ENCODE results near the gene SEPTIN14. TPM values are rescaled to one million over a fixed set of nuclear protein-coding genes. Genes with fewer than 3 reads are reported as not detected.
"Not testable (repeated sequence)": the region's sequence is repeated elsewhere in the genome, so short reads cannot be mapped to it uniquely, and the experiment has no call there.

Gene SEPTIN14
- total RNA-seq, 1 donor from 2014 or later: not detected

DNA sequence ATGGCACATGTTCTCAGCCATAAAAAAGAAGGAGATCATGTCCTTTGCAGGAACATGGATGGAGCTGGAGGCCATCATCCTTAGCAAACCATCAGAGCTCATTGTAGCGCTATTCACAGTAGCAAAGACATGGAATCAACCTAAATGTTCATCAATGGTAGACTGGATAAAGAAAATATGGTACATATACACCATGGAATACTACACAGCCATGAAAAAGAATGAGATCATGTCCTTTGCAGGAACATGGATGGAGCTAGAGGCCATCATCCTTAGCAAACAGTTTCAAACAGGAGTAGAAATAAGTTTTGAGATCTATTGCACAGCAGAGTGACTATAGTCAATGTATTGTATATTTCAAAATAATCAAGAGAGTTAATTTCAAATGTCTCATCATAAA, 17.4 kb downstream of the SEPTIN14 start:
- H3K27ac ChIP-seq (ENCODE audit: low read depth, low read length); H3K27me3 ChIP-seq (ENCODE audit: insufficient read depth, low read length); H3K4me1 ChIP-seq (ENCODE audit: insufficient read depth, low read length); H2AFZ ChIP-seq (ENCODE audit: low read depth, low read length); H4K20me1 ChIP-seq (ENCODE audit: insufficient read depth, low read length); H3K4me1 Mint-ChIP-seq (ENCODE audit: low read depth, unreplicated experiment); DNase-seq (ENCODE audit: low read depth); H3K4me2 ChIP-seq (ENCODE audit: low read length); H3K36me3 ChIP-seq (ENCODE audit: insufficient read depth, low read length); H3K79me2 ChIP-seq (ENCODE audit: insufficient read depth, low read length); H3K9me3 ChIP-seq (ENCODE audit: insufficient read depth, low read depth, low read length); FAIRE-seq; H3K4me3 ChIP-seq (ENCODE audit: insufficient read depth, low read depth, low read length); H3K27ac Mint-ChIP-seq (ENCODE audit: unreplicated experiment); H3K36me3 Mint-ChIP-seq (ENCODE audit: low read depth, unreplicated experiment); H3K9ac ChIP-seq (ENCODE audit: low read length); H3K4me3 Mint-ChIP-seq (ENCODE audit: unreplicated experiment); H3K27me3 Mint-ChIP-seq (ENCODE audit: low read depth, unreplicated experiment); H3K9me3 Mint-ChIP-seq (ENCODE audit: unreplicated experiment): not testable (repeated sequence)

- no peak for FAIRE-seq
These were observed 24.0 kb downstream of the SEPTIN14 start for GRCh38 chr7:55838595-55838994.

GRCh38 chr7:55827577-55827976, 35.0 kb downstream of the SEPTIN14 start:
- Mint-ChIP-seq H3K4me3 (ENCODE audit: unreplicated experiment) (no peak overlapping the region), H3K27ac (ENCODE audit: unreplicated experiment) (no peak overlapping the region), H3K36me3 (ENCODE audit: low read depth, unreplicated experiment) (no peaks in the 10 kb centered on the region), H3K27me3 (ENCODE audit: low read depth, unreplicated experiment) (no peaks in the 10 kb centered on the region), H3K9me3 (ENCODE audit: unreplicated experiment) (peaks cover 11% of the 10 kb centered on the region), H3K4me1 (ENCODE audit: low read depth, unreplicated experiment) (no peaks in the 10 kb centered on the region)
- Histone ChIP-seq H2AFZ (ENCODE audit: low read depth, low read length) (no peak overlapping the region), H3K9me3 (ENCODE audit: insufficient read depth, low read depth, low read length) (no peaks in the 10 kb centered on the region), H3K27me3 (ENCODE audit: insufficient read depth, low read length) (no peaks in the 10 kb centered on the region), H3K27ac (ENCODE audit: low read depth, low read length) (no peak overlapping the region), H3K4me3 (ENCODE audit: insufficient read depth, low read depth, low read length) (no peak overlapping the region), H3K9ac (ENCODE audit: low read length) (no peak overlapping the region), H4K20me1 (ENCODE audit: insufficient read depth, low read length) (no peaks in the 10 kb centered on the region), H3K79me2 (ENCODE audit: insufficient read depth, low read length) (no peaks in the 10 kb centered on the region), H3K4me2 (ENCODE audit: low read length) (no peak overlapping the region), H3K4me1 (ENCODE audit: insufficient read depth, low read length) (no peaks in the 10 kb centered on the region), H3K36me3 (ENCODE audit: insufficient read depth, low read length) (no peaks in the 10 kb centered on the region)
- FAIRE-seq (no peak), DNase-seq (ENCODE audit: low read depth) (no peak)
- TF ChIP-seq EZH2 (IDR thresholded peaks at IDR 0.05; ENCODE audit: insufficient read depth, low read length): no peak
- TF ChIP-seq, protein P1, sequence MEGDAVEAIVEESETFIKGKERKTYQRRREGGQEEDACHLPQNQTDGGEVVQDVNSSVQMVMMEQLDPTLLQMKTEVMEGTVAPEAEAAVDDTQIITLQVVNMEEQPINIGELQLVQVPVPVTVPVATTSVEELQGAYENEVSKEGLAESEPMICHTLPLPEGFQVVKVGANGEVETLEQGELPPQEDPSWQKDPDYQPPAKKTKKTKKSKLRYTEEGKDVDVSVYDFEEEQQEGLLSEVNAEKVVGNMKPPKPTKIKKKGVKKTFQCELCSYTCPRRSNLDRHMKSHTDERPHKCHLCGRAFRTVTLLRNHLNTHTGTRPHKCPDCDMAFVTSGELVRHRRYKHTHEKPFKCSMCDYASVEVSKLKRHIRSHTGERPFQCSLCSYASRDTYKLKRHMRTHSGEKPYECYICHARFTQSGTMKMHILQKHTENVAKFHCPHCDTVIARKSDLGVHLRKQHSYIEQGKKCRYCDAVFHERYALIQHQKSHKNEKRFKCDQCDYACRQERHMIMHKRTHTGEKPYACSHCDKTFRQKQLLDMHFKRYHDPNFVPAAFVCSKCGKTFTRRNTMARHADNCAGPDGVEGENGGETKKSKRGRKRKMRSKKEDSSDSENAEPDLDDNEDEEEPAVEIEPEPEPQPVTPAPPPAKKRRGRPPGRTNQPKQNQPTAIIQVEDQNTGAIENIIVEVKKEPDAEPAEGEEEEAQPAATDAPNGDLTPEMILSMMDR (IDR thresholded peaks at IDR 0.05; ENCODE audit: insufficient read depth, low read depth, low read length): no peak

More at GRCh38 chr7:55838595-55838994, 24.0 kb downstream of the SEPTIN14 start:
- no peaks in the 10 kb centered on the region for H4K20me1 ChIP-seq (ENCODE audit: insufficient read depth, low read length)
- H3K9me3 ChIP-seq (ENCODE audit: insufficient read depth, low read depth, low read length): no peaks in the 10 kb centered on the region
- H3K4me3 ChIP-seq (ENCODE audit: insufficient read depth, low read depth, low read length): no peak overlapping the region
- Mint-ChIP-seq H3K27me3 (ENCODE audit: low read depth, unreplicated experiment) (no peaks in the 10 kb centered on the region), H3K36me3 (ENCODE audit: low read depth, unreplicated experiment) (no peaks in the 10 kb centered on the region), H3K4me3 (ENCODE audit: unreplicated experiment) (no peak overlapping the region), H3K4me1 (ENCODE audit: low read depth, unreplicated experiment) (no peaks in the 10 kb centered on the region), H3K9me3 (ENCODE audit: unreplicated experiment) (no peaks in the 10 kb centered on the region), H3K27ac (ENCODE audit: unreplicated experiment) (no peak overlapping the region)
- H3K27me3 ChIP-seq (ENCODE audit: insufficient read depth, low read length): no peaks in the 10 kb centered on the region
- H3K36me3 ChIP-seq (ENCODE audit: insufficient read depth, low read length): no peaks in the 10 kb centered on the region
- no peak for DNase-seq (ENCODE audit: low read depth)
- no peak overlapping the region for H3K27ac ChIP-seq (ENCODE audit: low read depth, low read length)
- H3K4me1 ChIP-seq (ENCODE audit: insufficient read depth, low read length): no peaks in the 10 kb centered on the region
- H3K4me2 ChIP-seq (ENCODE audit: low read length): no peak overlapping the region
- H3K9ac ChIP-seq (ENCODE audit: low read length): no peak overlapping the region
- no peak overlapping the region for H2AFZ ChIP-seq (ENCODE audit: low read depth, low read length)
- H3K79me2 ChIP-seq (ENCODE audit: insufficient read depth, low read length): no peaks in the 10 kb centered on the region
- no peak for TF ChIP-seq EZH2 (IDR thresholded peaks at IDR 0.05; ENCODE audit: insufficient read depth, low read length)
- TF ChIP-seq, protein P1 (IDR thresholded peaks at IDR 0.05; ENCODE audit: insufficient read depth, low read depth, low read length): no peak

All from astrocyte (in vitro differentiated cells and primary cell).